Hepatocyte (in vitro differentiated cells): Measurements from ENCODE around the gene CIC. TPM values are rescaled to one million over a fixed set of nuclear protein-coding genes. Genes with fewer than 3 reads are reported as not detected.

Experiments used
- DNase-seq: peaks from one replicate; pipeline ENCODE4 v3.0.0-alpha.2; 2016; ENCODE audit warnings: low spot score
- H2AFZ ChIP-seq: fragments of 200-600 bp; sonication (generic); 2 replicates; pipeline ENCODE4 v1.6.0; 2016; ENCODE audit warnings: antibody characterized with exemption, mild to moderate bottlenecking
- H3K27ac ChIP-seq: fragments of 200-600 bp; sonication (generic); 2 replicates; pipeline ENCODE4 v1.5.1; 2016; ENCODE audit warnings: mild to moderate bottlenecking
- H3K27me3 ChIP-seq: fragments of 200-600 bp; sonication (generic); 2 replicates; pipeline ENCODE4 v1.6.1; 2016
- H3K36me3 ChIP-seq: fragments of 200-600 bp; sonication (generic); replicated peaks from 2 replicates; pipeline ENCODE4 v1.5.1; 2016; ENCODE audit warnings: low read depth; ENCODE audit not compliant: insufficient read depth
- H3K4me1 ChIP-seq: fragments of 200-600 bp; sonication (generic); 2 replicates; pipeline ENCODE4 v1.5.1; 2016; ENCODE audit warnings: mild to moderate bottlenecking, moderate library complexity; ENCODE audit not compliant: insufficient read depth
- H3K4me2 ChIP-seq: fragments of 200-600 bp; sonication (generic); 2 replicates; pipeline ENCODE4 v1.6.0; 2016
- H3K4me3 ChIP-seq: fragments of 200-600 bp; sonication (generic); 2 replicates; pipeline ENCODE4 v1.5.1; 2016; ENCODE audit warnings: mild to moderate bottlenecking
- H3K79me2 ChIP-seq: fragments of 200-600 bp; sonication (generic); 2 replicates; pipeline ENCODE4 v1.6.0; 2017; ENCODE audit warnings: mild to moderate bottlenecking
- H3K9me2 ChIP-seq: fragments of 200-600 bp; sonication (generic); replicated peaks from 2 replicates; pipeline ENCODE4 v1.6.0; 2017; ENCODE audit warnings: mild to moderate bottlenecking; ENCODE audit not compliant: insufficient read depth
- H3K9me3 ChIP-seq: fragments of 200-600 bp; sonication (generic); 2 replicates; pipeline ENCODE4 v1.5.1; 2016; ENCODE audit warnings: low read depth, mild to moderate bottlenecking
- H4K20me1 ChIP-seq: fragments of 200-600 bp; sonication (generic); 2 replicates; pipeline ENCODE4 v1.6.0; 2016; ENCODE audit warnings: mild to moderate bottlenecking; ENCODE audit not compliant: insufficient read depth, poor library complexity, severe bottlenecking
- CTCF ChIP-seq: fragments of 200-600 bp; sonication (generic); IDR thresholded peaks from 2 replicates; pipeline ENCODE4 v1.5.1; 2016; ENCODE audit warnings: antibody characterized with exemption, mild to moderate bottlenecking; ENCODE audit not compliant: poor library complexity
- EZH2 ChIP-seq: fragments of 200-600 bp; sonication (generic); IDR thresholded peaks from 2 replicates; pipeline ENCODE4 v1.6.1; 2016; ENCODE audit warnings: antibody characterized with exemption, mild to moderate bottlenecking, borderline replicate concordance
- EZH2phosphoT487 ChIP-seq: fragments of 200-600 bp; sonication (generic); IDR thresholded peaks from one replicate; pipeline ENCODE4 v1.6.1; 2018; ENCODE audit warnings: antibody characterized with exemption, mild to moderate bottlenecking, low read depth, moderate library complexity; ENCODE audit not compliant: unreplicated experiment, severe bottlenecking
- WGBS: methylation state at CpG from one replicate; pipeline ENCODE4 v1.1.6; 2016; ENCODE audit warnings: low lambda C conversion rate; ENCODE audit errors: missing lambda C conversion rate; 5-methylcytosine and 5-hydroxymethylcytosine counted together
- polyA plus RNA-seq: library from polyadenylated mRNA; unstranded; fragments of >200 nt; fragmentation: Nextera tagmentation; extraction: Ambion mirVana; gene quantifications from 2 replicates; pipeline ENCODE4 v1.2.1, GENCODE V29; 2016
- total RNA-seq: library from RNA; depleted of rRNA; stranded (reverse); fragments of >200 nt; gene quantifications from 2 replicates; pipeline ENCODE4 v1.2.3, GENCODE V29; 2014

The CIC gene
- total RNA-seq (14.3 and 17.4 TPM in 2 replicates), polyA plus RNA-seq (19.3 and 23.2 TPM in 2 replicates)

- Histone ChIP-seq H3K4me2 (peak within 1 kb of the TSS; percentile 88), H3K27ac (peak within 1 kb of the TSS; percentile 89), H3K36me3 (no peaks in the 10 kb centered on the region), H4K20me1 (no peaks in the 10 kb centered on the region), H2AFZ (no peak within 1 kb of the TSS), H3K27me3 (no peaks in the 10 kb centered on the region), H3K4me1 (peaks cover 17% of the 10 kb centered on the region), H3K79me2 (peaks cover 30% of the 10 kb centered on the region), H3K4me3 (peak within 1 kb of the TSS; percentile 9), H3K9me2 (no peaks in the 10 kb centered on the region), H3K9me3 (no peaks in the 10 kb centered on the region)
- peak; percentile 100 for DNase-seq
- TF ChIP-seq EZH2phosphoT487, result no peak
- no peak for TF ChIP-seq CTCF
- no peak for TF ChIP-seq EZH2
- WGBS, result under 1% methylated on average over 36 of the region's 52 CpGs
Measured at GRCh38 chr19:42268704-42269477, at the start of gene CIC. TSS of gene CIC (plus strand) at chr19:42269252. CDS start at chr19:42271784, 2,532 bp downstream.

- H3K9me3 ChIP-seq, result no peaks in the 10 kb centered on the region
- 2% methylated on average over 53 of the region's 53 CpGs for WGBS
Measured at GRCh38 chr19:42219812-42220750, 49.0 kb upstream of the CIC start, which contains the start of gene ZNF526. TSS of gene ZNF526 (plus strand) at chr19:42220312. CDS start at chr19:42224404, 4,092 bp downstream.

DNA sequence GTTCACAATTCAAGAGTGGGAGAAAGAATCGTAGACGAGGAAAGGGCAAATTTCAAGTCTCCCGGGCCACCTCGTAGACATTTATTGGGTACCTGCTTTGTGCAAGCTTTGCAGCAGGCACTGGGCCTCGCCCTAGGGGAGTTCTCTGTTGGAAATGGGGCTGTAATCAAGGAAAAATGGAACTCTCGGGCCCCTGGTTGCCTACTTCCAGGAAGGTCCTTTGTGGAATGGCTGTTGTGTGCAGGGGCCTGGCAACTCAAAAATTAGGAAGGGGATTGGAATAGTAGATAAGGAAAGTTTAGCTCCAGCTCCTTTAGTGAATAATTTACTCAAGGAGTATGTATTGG, 48.3 kb upstream of the CIC start:
- Histone ChIP-seq H3K4me3 (peak overlapping the region; percentile 43), H4K20me1 (peaks cover 15% of the 10 kb centered on the region), H3K79me2 (peaks cover 62% of the 10 kb centered on the region), H2AFZ (peak overlapping the region; percentile 27), H3K9me2 (no peaks in the 10 kb centered on the region), H3K4me1 (peaks cover 24% of the 10 kb centered on the region), H3K9me3 (no peaks in the 10 kb centered on the region), H3K27me3 (no peaks in the 10 kb centered on the region), H3K36me3 (no peaks in the 10 kb centered on the region), H3K27ac (peak overlapping the region; percentile 69), H3K4me2 (peak overlapping the region; percentile 90)
- 1% methylated on average over 6 of the region's 6 CpGs for WGBS
- DNase-seq, result no peak
- TF ChIP-seq EZH2 (no peak), CTCF (no peak), EZH2phosphoT487 (no peak)

More at GRCh38 chr19:42219812-42220750, 49.0 kb upstream of the CIC start, which contains the start of gene ZNF526:
- peak; percentile 99 for DNase-seq
- Histone ChIP-seq H3K27ac (peak within 1 kb of the TSS; percentile 93), H3K36me3 (no peaks in the 10 kb centered on the region), H3K4me2 (peak within 1 kb of the TSS; percentile 90), H3K79me2 (peaks cover 69% of the 10 kb centered on the region), H3K27me3 (no peaks in the 10 kb centered on the region), H3K9me2 (no peaks in the 10 kb centered on the region), H4K20me1 (peaks cover 21% of the 10 kb centered on the region), H3K4me1 (peaks cover 24% of the 10 kb centered on the region), H2AFZ (peak within 1 kb of the TSS; percentile 27), H3K4me3 (peak within 1 kb of the TSS; percentile 43)
- TF ChIP-seq EZH2phosphoT487, result no peak
- peak; percentile 3 for TF ChIP-seq CTCF
- TF ChIP-seq EZH2, result no peak
